HG03097 (cell line): ENCODE measurements around the gene SCPEP1.
"Not testable (repeated sequence)": the region's sequence is repeated elsewhere in the genome, so short reads cannot be mapped to it uniquely, and the experiment has no call there.

ENCODE experiments used
- ATAC-seq: cut with Tn5 transposase; IDR thresholded peaks from one replicate; pipeline ENCODE4 v1.9.1; 2021; ENCODE audit not compliant: unreplicated experiment, low FRiP score

SCPEP1 gene

GRCh38 chr17:56977673-56978395, at the start of gene SCPEP1:
Gene SCPEP1 (plus strand): TSS chr17:56978131. CDS start chr17:56978160, 29 bp downstream.
- ATAC-seq = peak; percentile 77

GRCh38 chr17:56928586-56928985, 49.3 kb upstream of the SCPEP1 start:
- no peak for ATAC-seq

- ATAC-seq = no peak
These were observed 48.5 kb upstream of the SCPEP1 start for GRCh38 chr17:56929362-56929969.

GRCh38 chr17:56930739-56931337, 47.1 kb upstream of the SCPEP1 start:
- ATAC-seq = no peak

- no peak for ATAC-seq
These were observed 44.7 kb upstream of the SCPEP1 start for GRCh38 chr17:56933151-56933745.

- ATAC-seq = no peak
These were observed 44.1 kb upstream of the SCPEP1 start for GRCh38 chr17:56933868-56934267.

GRCh38 chr17:56934280-56934679, 43.7 kb upstream of the SCPEP1 start:
- no peak for ATAC-seq

GRCh38 chr17:56935461-56935860, 42.5 kb upstream of the SCPEP1 start:
- no peak for ATAC-seq

- ATAC-seq = no peak
These were observed 41.1 kb upstream of the SCPEP1 start for GRCh38 chr17:56936697-56937322.

GRCh38 chr17:56937687-56938086, 40.2 kb upstream of the SCPEP1 start:
- no peak for ATAC-seq

- not testable (repeated sequence) for ATAC-seq
These were observed 39.7 kb upstream of the SCPEP1 start for GRCh38 chr17:56938206-56938605.

GRCh38 chr17:56939869-56940484, 38.0 kb upstream of the SCPEP1 start:
- ATAC-seq = no peak

- ATAC-seq = no peak
These were observed 34.3 kb upstream of the SCPEP1 start for GRCh38 chr17:56943505-56944125.

GRCh38 chr17:56945938-56946505, 31.9 kb upstream of the SCPEP1 start:
- ATAC-seq = no peak

GRCh38 chr17:56947741-56948140, 30.2 kb upstream of the SCPEP1 start:
- ATAC-seq = no peak

- ATAC-seq = no peak
These were observed 29.4 kb upstream of the SCPEP1 start for GRCh38 chr17:56948491-56948890.

GRCh38 chr17:56949595-56949994, 28.3 kb upstream of the SCPEP1 start:
- ATAC-seq = no peak

- no peak for ATAC-seq
These were observed 20.9 kb upstream of the SCPEP1 start for GRCh38 chr17:56956992-56957391.

GRCh38 chr17:56960596-56961538, 17.1 kb upstream of the SCPEP1 start, which contains the start of gene COIL:
Gene COIL (minus strand): TSS chr17:56961050. CDS start chr17:56961019, 31 bp downstream.
- ATAC-seq = peak; percentile 81
